ENCODE data around the gene OR6X1. TPM values are rescaled to one million over a fixed set of nuclear protein-coding genes. Genes with fewer than 3 reads are reported as not detected.

The OR6X1 gene, protein sequence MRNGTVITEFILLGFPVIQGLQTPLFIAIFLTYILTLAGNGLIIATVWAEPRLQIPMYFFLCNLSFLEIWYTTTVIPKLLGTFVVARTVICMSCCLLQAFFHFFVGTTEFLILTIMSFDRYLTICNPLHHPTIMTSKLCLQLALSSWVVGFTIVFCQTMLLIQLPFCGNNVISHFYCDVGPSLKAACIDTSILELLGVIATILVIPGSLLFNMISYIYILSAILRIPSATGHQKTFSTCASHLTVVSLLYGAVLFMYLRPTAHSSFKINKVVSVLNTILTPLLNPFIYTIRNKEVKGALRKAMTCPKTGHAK
- total RNA-seq: not detected
- long read RNA-seq: 0 reads

DNA sequence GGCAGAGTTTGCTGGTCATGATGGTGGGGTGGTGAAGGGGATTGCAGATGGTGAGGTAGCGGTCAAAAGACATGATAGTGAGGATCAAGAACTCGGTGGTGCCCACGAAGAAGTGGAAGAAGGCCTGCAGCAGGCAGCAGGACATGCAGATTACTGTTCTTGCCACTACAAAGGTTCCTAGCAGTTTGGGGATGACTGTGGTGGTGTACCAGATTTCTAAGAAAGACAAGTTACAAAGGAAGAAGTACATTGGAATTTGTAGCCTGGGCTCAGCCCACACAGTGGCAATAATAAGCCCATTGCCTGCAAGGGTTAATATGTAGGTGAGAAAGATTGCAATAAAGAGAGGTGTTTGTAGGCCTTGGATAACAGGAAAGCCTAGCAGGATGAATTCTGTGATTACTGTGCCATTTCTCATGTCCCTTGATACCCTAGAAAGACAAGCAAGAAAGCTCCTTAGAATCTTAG is at the start of gene OR6X1:
Gene OR6X1 (minus strand): TSS at position 418 of the 468 bp plus-strand sequence. CDS start 0 bp downstream, at position 418.
- DNase-seq (no peak), ATAC-seq (ENCODE audit: poor library complexity) (no peak)
- intact Hi-C loops (cut with DNase I): no loop called here

GRCh38 chr11:123801765-123802164 is 47.4 kb upstream of the OR6X1 start:
- intact Hi-C loops (cut with DNase I): no loop called here
- DNase-seq: no peak
- no peak for ATAC-seq (ENCODE audit: poor library complexity)

DNA sequence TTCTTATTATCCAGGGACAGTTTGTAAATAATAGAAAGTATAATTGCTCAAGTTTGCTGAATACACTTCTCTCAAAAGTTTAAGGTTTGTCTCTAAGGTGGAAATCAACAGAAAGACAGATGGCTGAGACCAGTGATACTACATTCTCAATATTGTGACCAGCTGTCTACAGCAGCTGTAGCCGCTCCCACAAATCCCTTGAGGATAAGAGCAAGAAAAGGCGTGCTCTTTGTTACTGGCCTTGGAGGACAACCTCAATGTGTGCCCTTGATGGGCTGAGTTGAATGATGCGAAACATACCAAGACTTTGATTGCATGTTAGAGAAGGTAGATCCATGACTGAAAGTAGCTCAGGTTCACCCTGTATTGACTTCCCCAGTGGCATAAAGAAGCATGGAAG is 45.7 kb upstream of the OR6X1 start:
- DNase-seq (no peak), ATAC-seq (ENCODE audit: poor library complexity) (no peak)
- intact Hi-C loops (cut with DNase I): no loop called here

- intact Hi-C loops (cut with DNase I): no loop called here
- DNase-seq (no peak), ATAC-seq (ENCODE audit: poor library complexity) (no peak)
Measured at GRCh38 chr11:123799438-123799837, 45.1 kb upstream of the OR6X1 start.

- DNase-seq: no peak
- intact Hi-C loops (cut with DNase I): no loop called here
Measured at GRCh38 chr11:123798513-123799252, 44.4 kb upstream of the OR6X1 start.

DNA sequence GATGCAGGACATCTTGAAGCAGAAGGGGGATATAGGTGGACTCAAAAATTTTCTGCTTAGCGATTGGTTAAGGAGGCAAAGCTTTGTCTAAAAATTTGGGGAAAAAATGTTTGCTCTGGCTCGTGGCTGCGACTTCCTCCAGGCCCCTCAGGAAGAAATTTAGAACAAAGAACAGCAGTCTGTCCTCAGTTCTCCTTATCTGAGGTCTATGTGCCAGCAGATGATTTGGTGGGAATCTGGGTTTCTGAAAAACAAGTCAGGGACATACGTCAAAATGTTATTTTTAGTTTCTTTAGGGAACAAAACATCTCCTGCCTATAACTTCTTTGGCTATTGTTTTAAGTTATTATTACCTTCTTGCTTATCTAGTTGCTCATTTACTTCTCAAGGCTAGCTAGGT is 43.8 kb upstream of the OR6X1 start:
- intact Hi-C loops (cut with DNase I): no loop called here
- DNase-seq (no peak), ATAC-seq (ENCODE audit: poor library complexity) (no peak)

More at GRCh38 chr11:123798513-123799252, 44.4 kb upstream of the OR6X1 start:
- no peak for ATAC-seq (ENCODE audit: poor library complexity)

- intact Hi-C loops (cut with DNase I): no loop called here
- DNase-seq (no peak), ATAC-seq (ENCODE audit: poor library complexity) (no peak)
Measured at GRCh38 chr11:123797541-123797940, 43.2 kb upstream of the OR6X1 start.

DNA sequence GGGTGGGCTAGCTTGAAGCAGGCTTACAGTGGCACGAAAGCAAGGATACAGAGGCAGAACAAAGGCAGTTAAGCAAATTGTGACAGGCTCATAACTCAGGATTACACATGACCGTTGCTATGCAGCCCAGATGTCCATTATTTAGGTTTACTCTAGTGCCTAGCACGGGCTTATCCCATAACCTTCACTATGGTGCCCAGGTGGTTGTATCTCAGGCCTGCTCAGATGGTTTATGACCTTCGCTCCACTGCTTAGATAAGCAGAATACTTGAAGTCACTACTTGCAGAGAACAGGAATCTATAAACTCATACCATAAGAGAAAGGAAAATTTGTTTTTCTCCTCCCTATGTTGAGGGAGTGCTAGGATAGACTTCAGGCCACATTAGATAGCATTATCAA is 42.8 kb upstream of the OR6X1 start:
- DNase-seq: no peak
- intact Hi-C loops (cut with DNase I): no loop called here
- ATAC-seq (ENCODE audit: poor library complexity): no peak

DNA sequence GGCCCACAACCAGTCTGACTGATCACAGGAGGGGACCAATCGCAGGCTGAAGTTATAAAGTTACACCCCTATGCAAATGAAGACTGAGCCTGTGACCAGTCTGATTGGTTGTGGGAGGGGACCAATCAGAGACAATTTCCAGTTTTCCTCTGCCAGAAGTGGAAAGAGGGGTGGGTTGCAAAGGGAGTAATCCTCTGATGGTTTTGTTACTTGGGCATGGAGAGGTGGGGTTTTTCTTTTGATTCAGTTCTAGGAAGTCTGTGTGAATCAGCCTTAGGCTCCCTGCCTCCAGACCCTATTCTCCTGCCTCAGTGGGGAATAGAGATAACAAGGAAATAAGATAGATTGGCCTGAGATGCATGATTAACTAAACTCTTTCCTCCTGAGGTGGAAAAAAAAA is 41.9 kb upstream of the OR6X1 start:
- no peak for DNase-seq

GRCh38 chr11:123783536-123783935 is 29.2 kb upstream of the OR6X1 start:
- intact Hi-C loops (cut with DNase I): no loop called here
- DNase-seq: no peak
- ATAC-seq (ENCODE audit: poor library complexity): no peak

More for the DNA sequence above, 41.9 kb upstream of the OR6X1 start:
- no peak for ATAC-seq (ENCODE audit: poor library complexity)
- intact Hi-C loops (cut with DNase I): no loop called here

DNA sequence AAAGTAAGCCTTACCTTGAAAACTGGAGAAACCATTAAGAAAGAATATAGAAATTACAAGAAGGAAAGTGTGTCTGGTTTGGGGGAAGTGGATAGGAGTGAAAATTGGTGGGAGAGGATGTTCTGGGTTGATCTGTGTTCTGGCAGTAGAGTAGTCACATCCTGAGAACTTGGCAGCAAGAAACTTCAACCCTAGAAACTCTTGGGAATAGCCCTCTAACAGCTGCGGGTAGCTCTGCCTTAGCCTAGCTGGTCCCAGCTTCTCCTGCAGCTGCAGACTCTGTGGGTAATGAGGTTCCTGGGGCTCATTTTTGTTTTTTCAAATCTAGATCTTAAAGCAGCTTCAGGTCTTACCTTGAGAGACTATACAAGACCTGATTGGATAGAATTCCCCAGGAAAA is 24.2 kb upstream of the OR6X1 start:
- intact Hi-C loops (cut with DNase I): no loop called here
- no peak for ATAC-seq (ENCODE audit: poor library complexity)
- no peak for DNase-seq

GRCh38 chr11:123775715-123776549 is 21.6 kb upstream of the OR6X1 start:
- no peak for DNase-seq
- ATAC-seq (ENCODE audit: poor library complexity): no peak
- intact Hi-C loops (cut with DNase I): no loop called here

DNA sequence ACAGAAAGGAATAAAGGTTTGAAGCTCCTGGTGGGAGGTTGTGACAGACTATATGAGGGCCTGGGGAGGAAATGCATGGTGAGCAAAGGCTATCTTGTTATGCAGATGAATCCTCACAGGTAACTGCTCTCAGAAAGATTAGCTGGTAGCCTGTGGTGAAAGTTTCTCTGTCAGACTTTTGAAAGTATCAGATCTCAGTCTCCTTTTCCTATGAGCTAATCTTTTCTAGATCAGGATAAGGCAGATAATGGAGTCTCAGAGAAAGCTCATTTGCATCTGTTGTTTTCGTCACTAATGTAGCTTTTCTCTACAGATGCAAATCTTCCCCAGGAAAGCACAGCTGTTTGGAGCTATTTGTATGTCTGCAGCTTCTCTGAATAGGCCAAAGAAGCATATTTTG is 21.0 kb upstream of the OR6X1 start:
- intact Hi-C loops (cut with DNase I): no loop called here
- ATAC-seq (ENCODE audit: poor library complexity): no peak
- DNase-seq: no peak

- ATAC-seq (ENCODE audit: poor library complexity) (no peak), DNase-seq (no peak)
- intact Hi-C loops (cut with DNase I): no loop called here
Measured at GRCh38 chr11:123773959-123774358, 19.6 kb upstream of the OR6X1 start.

DNA sequence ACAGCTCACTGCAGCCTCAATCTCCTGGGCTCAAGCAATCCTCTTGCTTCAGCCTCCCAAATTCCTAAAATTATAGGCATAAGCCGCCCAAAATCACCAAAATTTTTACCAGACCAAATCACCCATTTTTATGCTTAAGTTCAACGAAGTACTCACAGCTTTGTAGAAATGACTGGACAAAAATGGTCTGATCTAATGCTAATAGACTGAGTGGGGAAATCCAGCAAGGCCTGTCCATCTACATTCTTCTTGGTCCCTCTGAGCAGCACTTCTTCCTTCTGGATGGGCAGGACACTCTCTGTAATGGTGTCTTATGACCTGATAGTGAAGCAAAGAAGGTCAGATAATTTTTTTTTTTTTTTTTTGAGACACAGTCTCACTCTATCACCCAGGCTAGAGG is 18.7 kb upstream of the OR6X1 start:
- ATAC-seq (ENCODE audit: poor library complexity) (no peak), DNase-seq (no peak)
- intact Hi-C loops (cut with DNase I): no loop called here

DNA sequence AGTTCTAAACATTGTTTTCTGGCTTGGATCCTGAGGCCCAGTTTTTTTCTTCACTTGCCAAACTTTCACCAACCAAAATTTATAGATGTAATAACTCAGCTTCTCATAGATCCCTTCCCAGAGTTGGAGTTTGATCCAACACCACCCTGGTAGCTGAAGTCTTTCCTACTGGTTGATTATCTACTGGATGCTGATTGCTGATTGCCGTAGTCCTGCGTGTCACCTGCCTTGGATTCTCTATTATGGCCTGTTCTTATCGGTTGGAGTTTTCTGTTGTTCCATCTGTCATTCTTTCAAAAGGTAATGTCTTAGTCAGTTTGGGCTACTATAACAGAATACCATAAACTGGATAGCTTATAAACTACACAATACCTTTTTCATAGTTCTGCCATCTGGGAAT is 17.3 kb upstream of the OR6X1 start:
- no peak for DNase-seq
- no peak for ATAC-seq (ENCODE audit: poor library complexity)
- intact Hi-C loops (cut with DNase I): no loop called here

DNA sequence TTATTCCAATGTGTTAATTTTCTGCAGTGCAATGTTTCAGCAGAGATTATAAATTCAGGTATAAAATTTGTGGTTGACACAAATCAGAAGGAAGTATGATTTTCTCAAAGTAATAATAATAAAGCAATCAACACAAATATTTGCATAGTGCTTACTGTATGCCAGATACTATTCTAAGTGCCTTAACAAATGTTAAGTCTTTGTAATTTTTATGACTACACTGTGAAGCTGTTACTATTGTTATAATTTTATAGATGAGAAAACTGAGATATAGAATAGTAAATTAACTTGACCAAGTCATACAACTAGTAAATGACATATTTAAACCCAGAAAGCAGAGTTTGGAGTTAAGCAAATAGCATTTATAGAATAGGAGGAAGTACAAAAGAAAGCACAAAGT is 16.4 kb upstream of the OR6X1 start:
- intact Hi-C loops (cut with DNase I): no loop called here
- no peak for ATAC-seq (ENCODE audit: poor library complexity)

DNA sequence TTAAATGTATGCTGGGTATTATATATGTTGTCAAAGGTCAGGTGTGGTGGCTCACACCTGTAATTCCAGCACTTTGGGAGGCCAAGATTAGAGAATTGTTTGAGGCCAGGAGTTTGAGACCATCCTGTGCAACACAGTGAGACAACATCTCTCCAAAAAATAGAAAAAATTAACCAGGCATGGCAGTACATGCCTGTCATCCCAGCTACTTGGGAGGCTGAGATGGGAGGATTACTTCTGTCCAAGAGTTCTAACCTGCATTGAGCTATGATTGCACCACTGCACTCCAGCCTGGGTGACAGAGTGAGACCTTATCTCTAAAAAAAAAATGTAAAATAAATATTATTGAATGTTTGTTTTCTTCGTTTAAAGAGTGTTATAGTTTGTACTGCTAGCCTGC is 11.3 kb upstream of the OR6X1 start:
- DNase-seq: no peak
- ATAC-seq (ENCODE audit: poor library complexity): no peak
- intact Hi-C loops (cut with DNase I): no loop called here

More for the DNA sequence above, 16.4 kb upstream of the OR6X1 start:
- no peak for DNase-seq

DNA sequence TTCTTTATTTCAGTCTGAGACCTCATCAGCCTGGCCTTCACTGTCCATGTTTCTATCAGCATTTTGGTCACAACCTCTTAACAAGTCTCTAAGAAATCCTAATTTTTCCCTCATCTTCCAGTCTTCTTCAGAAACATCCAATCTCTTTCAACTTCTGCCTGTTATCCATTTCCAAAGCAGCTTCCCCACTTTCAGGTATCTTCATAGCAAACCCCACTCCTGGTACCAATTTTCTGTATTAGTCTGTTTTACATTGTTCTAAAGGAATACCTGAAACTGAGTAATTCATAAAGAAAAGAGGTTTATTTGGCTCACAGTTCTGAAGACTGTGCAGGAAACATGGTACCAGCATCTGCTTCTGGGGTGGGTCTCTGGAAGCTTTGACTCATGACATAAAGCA is 8.1 kb upstream of the OR6X1 start:
- intact Hi-C loops (cut with DNase I): no loop called here

More for the DNA sequence above, 8.1 kb upstream of the OR6X1 start:
- DNase-seq (no peak), ATAC-seq (ENCODE audit: poor library complexity) (no peak)
